ENCODE results near the gene ATP1B1. TPM values are rescaled to one million over a fixed set of nuclear protein-coding genes. Genes with fewer than 3 reads are reported as not detected.

The ATP1B1 gene
- 27.5 TPM for total RNA-seq

DNA sequence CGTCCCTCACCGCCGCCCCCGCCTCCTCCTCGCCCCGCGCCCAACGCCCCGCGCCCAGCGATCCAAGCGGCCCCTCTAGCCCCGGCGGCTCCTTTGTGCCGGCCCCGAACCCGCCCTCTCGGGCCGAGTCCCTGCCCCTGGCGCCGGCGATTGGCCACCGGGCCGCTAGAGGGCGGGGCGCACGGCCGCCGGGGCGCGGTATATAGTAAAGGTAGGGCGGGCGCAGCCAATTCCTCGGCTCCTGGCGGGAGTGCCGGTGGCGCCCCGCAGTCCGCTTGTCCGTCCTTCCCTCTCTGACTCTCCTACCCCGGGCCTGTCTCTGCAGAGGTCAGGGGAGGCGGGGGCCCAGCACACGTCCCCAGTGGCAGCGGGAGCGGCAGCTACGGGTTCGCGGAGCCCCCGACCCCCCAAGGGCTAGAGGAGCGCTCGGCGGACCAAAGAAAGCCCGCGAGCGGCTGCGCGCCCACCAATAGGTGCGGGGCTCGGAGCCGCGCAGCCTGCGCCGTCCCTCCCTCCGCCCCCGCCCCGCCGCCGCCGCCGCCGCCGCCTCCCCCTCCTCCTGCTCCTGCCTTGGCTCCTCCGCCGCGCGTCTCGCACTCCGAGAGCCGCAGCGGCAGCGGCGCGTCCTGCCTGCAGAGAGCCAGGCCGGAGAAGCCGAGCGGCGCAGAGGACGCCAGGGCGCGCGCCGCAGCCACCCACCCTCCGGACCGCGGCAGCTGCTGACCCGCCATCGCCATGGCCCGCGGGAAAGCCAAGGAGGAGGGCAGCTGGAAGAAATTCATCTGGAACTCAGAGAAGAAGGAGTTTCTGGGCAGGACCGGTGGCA is at the start of gene ATP1B1:
ATP1B1 (plus strand) TSS at position 596 of the 826 bp plus-strand sequence; CDS start at position 736, 140 bp downstream.
- Histone ChIP-seq H3K4me3 (peak within 1 kb of the TSS; percentile 63 to 68), H3K27me3 (no peaks in the 10 kb centered on the region), H3K27ac (peak within 1 kb of the TSS; percentile 75), H3K4me1 (peaks cover 23% of the 10 kb centered on the region), H3K9me3 (no peaks in the 10 kb centered on the region), H3K36me3 (no peaks in the 10 kb centered on the region)
- intact Hi-C loops (cut with DNase I) = no loop called here
- DNase-seq (ENCODE audit: extremely low spot score in 2 of 2) = no peak
- TF ChIP-seq POLR2A (IDR thresholded peaks at IDR 0.05) = peak in 1 of 2 donors; percentile 53
- TF ChIP-seq POLR2AphosphoS5 (IDR thresholded peaks at IDR 0.05; ENCODE audit: insufficient read depth in 1 of 2, low read depth in 1 of 2) = peak in 1 of 2 donors; percentile 89
- TF ChIP-seq CTCF (IDR thresholded peaks at IDR 0.05) = peak; percentile 42 to 58 (median 50)

GRCh38 chr1:169059421-169059820 is 47.1 kb upstream of the ATP1B1 start:
- Histone ChIP-seq H3K9me3 (no peaks in the 10 kb centered on the region), H3K27ac (no peak overlapping the region), H3K27me3 (no peaks in the 10 kb centered on the region), H3K4me1 (no peaks in the 10 kb centered on the region), H3K4me3 (no peak overlapping the region), H3K36me3 (no peaks in the 10 kb centered on the region)
- no peak for DNase-seq (ENCODE audit: extremely low spot score in 2 of 2)
- TF ChIP-seq POLR2AphosphoS5 (IDR thresholded peaks at IDR 0.05; ENCODE audit: insufficient read depth in 1 of 2, low read depth in 1 of 2) = no peak
- no peak for TF ChIP-seq POLR2A (IDR thresholded peaks at IDR 0.05)
- no peak for TF ChIP-seq CTCF (IDR thresholded peaks at IDR 0.05)
- intact Hi-C loops (cut with DNase I) = no loop called here

DNA sequence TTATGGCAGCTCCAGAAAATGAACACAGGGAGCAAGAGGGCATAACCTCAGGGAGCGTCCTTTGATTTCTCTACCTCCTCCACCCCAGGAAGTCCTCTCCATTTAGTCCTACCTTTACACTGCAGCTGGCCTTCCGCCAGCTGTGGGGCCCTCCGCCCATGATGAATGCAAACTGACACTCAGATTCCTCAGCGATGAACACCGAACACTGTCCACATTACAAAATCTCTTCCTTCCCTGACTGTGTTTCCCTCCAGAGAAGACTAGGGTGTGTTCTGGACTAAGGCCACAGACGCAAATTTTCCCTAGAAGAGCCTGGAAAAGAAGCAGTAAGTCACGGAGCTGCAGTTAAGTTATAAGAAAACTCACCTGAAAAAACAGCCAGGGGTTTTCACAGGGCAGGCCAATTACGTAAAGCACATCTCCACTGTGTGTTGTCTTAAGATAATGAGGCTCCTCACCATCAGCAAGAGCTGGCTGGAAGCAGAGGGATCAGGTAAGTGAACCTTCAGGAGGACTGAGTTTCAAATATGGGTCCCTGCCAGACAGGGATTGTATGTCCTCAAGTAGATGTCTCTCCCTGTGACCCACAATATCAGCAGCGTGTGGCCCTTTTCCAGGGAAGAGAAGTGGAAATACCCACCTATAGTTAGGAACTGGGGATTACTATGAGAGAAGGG is 46.3 kb upstream of the ATP1B1 start:
- TF ChIP-seq POLR2A (IDR thresholded peaks at IDR 0.05) = no peak
- TF ChIP-seq POLR2AphosphoS5 (IDR thresholded peaks at IDR 0.05; ENCODE audit: insufficient read depth in 1 of 2, low read depth in 1 of 2) = no peak
- TF ChIP-seq CTCF (IDR thresholded peaks at IDR 0.05) = no peak
- DNase-seq (ENCODE audit: extremely low spot score in 2 of 2) = no peak
- no peaks in the 10 kb centered on the region for H3K27me3 ChIP-seq
- H3K4me1 ChIP-seq = no peaks in the 10 kb centered on the region
- no peaks in the 10 kb centered on the region for H3K9me3 ChIP-seq
- no peak overlapping the region for H3K27ac ChIP-seq
- no peaks in the 10 kb centered on the region for H3K36me3 ChIP-seq
- intact Hi-C loops (cut with DNase I) = no loop called here
- H3K4me3 ChIP-seq = no peak overlapping the region

- Histone ChIP-seq H3K9me3 (no peaks in the 10 kb centered on the region), H3K4me1 (no peaks in the 10 kb centered on the region), H3K27me3 (no peaks in the 10 kb centered on the region), H3K4me3 (no peak overlapping the region), H3K36me3 (no peaks in the 10 kb centered on the region), H3K27ac (no peak overlapping the region)
- TF ChIP-seq POLR2AphosphoS5 (IDR thresholded peaks at IDR 0.05; ENCODE audit: insufficient read depth in 1 of 2, low read depth in 1 of 2) (no peak), POLR2A (IDR thresholded peaks at IDR 0.05) (no peak), CTCF (IDR thresholded peaks at IDR 0.05) (no peak)
- intact Hi-C loops (cut with DNase I) = no loop called here
- no peak for DNase-seq (ENCODE audit: extremely low spot score in 2 of 2)
Measured at GRCh38 chr1:169060919-169061639, 45.4 kb upstream of the ATP1B1 start.
